Cardiac fibroblast (primary cell): ENCODE measurements around the gene ADAM12.

Source experiments
- DNase-seq, 2 donors: peaks; one replicate each; pipeline versions ENCODE4 v3.0.0 to v3.0.0-alpha.2; 2010; ENCODE audit warnings: low read depth in 2 of 2
- H3K4me3 ChIP-seq, 2 donors: replicated peaks in 1 of 2; 1 replicate in 1 of 2; 2 replicates in 1 of 2; pipeline ENCODE4 v1.5.1; 2011; ENCODE audit warnings: low read depth in 2 of 2, low read length in 2 of 2, mild to moderate bottlenecking in 2 of 2, moderate library complexity in 1 of 2
- CTCF ChIP-seq: IDR thresholded peaks from one replicate; pipeline ENCODE4 v1.5.1; 2011; ENCODE audit warnings: low read depth, mild to moderate bottlenecking, low read length, inconsistent platforms

ADAM12 gene

DNA sequence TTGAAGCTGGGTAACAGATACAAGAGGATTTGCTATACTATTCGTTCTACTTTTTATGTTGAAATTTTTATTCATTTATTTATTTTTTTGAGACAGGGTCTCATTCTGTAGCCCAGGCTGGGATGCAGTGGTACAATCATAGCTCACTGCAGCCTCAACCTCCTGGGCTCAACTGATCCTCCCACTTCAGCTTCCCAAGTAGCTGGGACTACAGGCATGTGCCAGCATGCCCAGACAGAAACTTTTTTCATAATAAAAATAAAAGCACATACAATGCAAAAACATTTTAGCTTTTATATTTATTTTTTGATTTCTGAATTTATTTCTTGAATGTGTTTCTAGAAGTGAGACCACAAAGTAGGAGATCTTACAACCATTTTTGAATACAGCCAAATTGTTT lies 420.7 kb downstream of the ADAM12 start:
- no peak overlapping the region for H3K4me3 ChIP-seq
- TF ChIP-seq CTCF, result no peak
- no peak for DNase-seq

DNA sequence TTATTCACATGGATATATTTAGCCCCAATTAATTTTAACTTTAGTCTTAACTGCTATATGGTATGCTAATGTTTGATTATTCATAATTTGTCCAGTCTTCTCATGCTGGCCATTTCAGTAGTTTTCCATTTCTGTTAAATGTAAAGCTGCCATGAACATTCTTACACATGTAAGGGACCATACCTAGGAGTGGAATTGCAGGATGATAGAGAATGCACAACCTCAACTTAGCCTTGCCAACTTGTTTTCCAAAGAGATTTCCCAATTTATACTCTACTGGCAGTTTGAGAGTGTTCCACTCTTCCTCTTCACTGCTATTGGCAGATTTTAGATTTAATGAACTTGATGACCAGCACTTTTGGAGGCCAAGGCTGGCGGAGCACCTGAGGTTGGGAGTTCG lies 423.7 kb downstream of the ADAM12 start:
- DNase-seq, result no peak
- TF ChIP-seq CTCF, result no peak
- no peak overlapping the region for H3K4me3 ChIP-seq
